HepG2 (cell line): ENCODE measurements around the gene VAV2. TPM values are rescaled to one million over a fixed set of nuclear protein-coding genes. Genes with fewer than 3 reads are reported as not detected.

Source experiments
- ARNT ChIP-seq: fragments of 450-650 bp; IDR thresholded peaks from 2 replicates; pipeline ENCODE4 v1.6.1; 2017
- ATF5 ChIP-seq: sonication (generic); formaldehyde crosslinking; IDR thresholded peaks from 2 replicates; pipeline ENCODE4 v1.4.0; 2020; ENCODE audit warnings: mild to moderate bottlenecking, low read depth, missing genetic modification reagents
- DNMT3B ChIP-seq: conservative IDR thresholded peaks from 2 replicates; pipeline ENCODE4 v1.6.1; 2016; ENCODE audit warnings: missing biosample characterization, control low read depth
- DPF2 ChIP-seq: sonication (generic); formaldehyde crosslinking; IDR thresholded peaks from 2 replicates; pipeline ENCODE4 v1.4.0; 2020; ENCODE audit warnings: mild to moderate bottlenecking, low read depth, missing genetic modification reagents, borderline replicate concordance
- E2F2 ChIP-seq: sonication (generic); formaldehyde crosslinking; IDR thresholded peaks from 2 replicates; pipeline ENCODE4 v1.4.0; 2020; ENCODE audit warnings: missing genetic modification reagents, borderline replicate concordance
- ELK4 ChIP-seq: sonication (generic); formaldehyde crosslinking; IDR thresholded peaks from 2 replicates; pipeline ENCODE4 v1.9.0; 2021; ENCODE audit warnings: missing genetic modification reagents, borderline replicate concordance
- MTA1 ChIP-seq: sonication (generic); formaldehyde crosslinking; IDR thresholded peaks from 2 replicates; pipeline ENCODE4 v1.4.0; 2020; ENCODE audit warnings: missing genetic modification reagents, mild to moderate bottlenecking, borderline replicate concordance
- MTA3 ChIP-seq: sonication (generic); formaldehyde crosslinking; IDR thresholded peaks from 2 replicates; pipeline ENCODE4 v1.4.0; 2020; ENCODE audit warnings: missing genetic modification reagents
- NFE2 ChIP-seq: sonication (generic); formaldehyde crosslinking; IDR thresholded peaks from 2 replicates; pipeline ENCODE4 v1.4.0; 2020; ENCODE audit warnings: missing genetic modification reagents
- NR3C1 ChIP-seq: sonication (generic); formaldehyde crosslinking; IDR thresholded peaks from 2 replicates; pipeline ENCODE4 v1.4.0; 2020; ENCODE audit warnings: missing genetic modification reagents
- SCMH1 ChIP-seq: sonication (generic); formaldehyde crosslinking; IDR thresholded peaks from 2 replicates; pipeline ENCODE4 v1.9.0; 2021; ENCODE audit warnings: missing genetic modification reagents, mild to moderate bottlenecking, borderline replicate concordance
- TCF7 ChIP-seq: sonication (generic); IDR thresholded peaks from 2 replicates; pipeline ENCODE4 v1.6.1; 2016; ENCODE audit warnings: antibody characterized with exemption, low read depth
- TCF7L2 ChIP-seq: IDR thresholded peaks from 2 replicates; pipeline ENCODE4 v1.6.1; 2011; ENCODE audit warnings: mild to moderate bottlenecking, low read depth, low read length, moderate library complexity
- TGIF2 ChIP-seq: IDR thresholded peaks from 2 replicates; pipeline ENCODE4 v1.6.1; 2016; ENCODE audit warnings: control low read depth, missing compliant biosample characterization
- ZNF589 ChIP-seq: sonication (generic); formaldehyde crosslinking; conservative IDR thresholded peaks from 2 replicates; pipeline ENCODE4 v1.8.0; 2022; ENCODE audit warnings: mild to moderate bottlenecking, moderate library complexity, missing genetic modification reagents
- ZNF709 ChIP-seq: sonication (generic); formaldehyde crosslinking; IDR thresholded peaks from 2 replicates; pipeline ENCODE4 v1.5.0; 2020; ENCODE audit warnings: mild to moderate bottlenecking, missing genetic modification reagents
- ZNF713 ChIP-seq: sonication (generic); formaldehyde crosslinking; IDR thresholded peaks from 2 replicates; pipeline ENCODE4 v1.4.0; 2020; ENCODE audit warnings: mild to moderate bottlenecking, missing genetic modification reagents
- ZSCAN29 ChIP-seq: sonication (generic); formaldehyde crosslinking; conservative IDR thresholded peaks from 2 replicates; pipeline ENCODE4 v1.4.0; 2020; ENCODE audit warnings: mild to moderate bottlenecking, missing genetic modification reagents
- polyA plus RNA-seq, 8 experiments: library from polyadenylated mRNA; depleted of rRNA in 3 of 8; stranded (reverse) in 7 of 8; unstranded in 1 of 8; fragments of >200 nt; fragmentation: Illumina TruSeq in 4 of 8; extraction: Trizol in 4 of 8; gene quantifications; 2 replicates each; pipeline versions ENCODE4 v1.2.1 to v1.2.3, GENCODE V29; 2011 to 2016; ENCODE audit warnings: low read depth in 4 of 8, missing spikeins in 1 of 8, mixed read lengths in 1 of 8; ENCODE audit not compliant: insufficient read depth in 1 of 8
- total RNA-seq, 5 experiments: library from RNA; depleted of rRNA; stranded (reverse); fragments of >200 nt; fragmentation: Illumina TruSeq; extraction: Trizol; gene quantifications; 2 replicates each; pipeline ENCODE4 v1.2.3, GENCODE V29; 2016; ENCODE audit warnings: low read depth in 1 of 5
- TF ChIP-seq, protein P1 (sequence below): sonication (generic); formaldehyde crosslinking; IDR thresholded peaks from 2 replicates; pipeline ENCODE4 v1.4.0; 2020; ENCODE audit warnings: missing genetic modification reagents, borderline replicate concordance
- TF ChIP-seq, protein P2 (sequence below): sonication (generic); formaldehyde crosslinking; conservative IDR thresholded peaks from 2 replicates; pipeline ENCODE4 v1.8.1; 2023; ENCODE audit warnings: missing genetic modification reagents
- TF ChIP-seq, protein P3 (sequence below): sonication (generic); formaldehyde crosslinking; IDR thresholded peaks from 2 replicates; pipeline ENCODE4 v1.4.0; 2020; ENCODE audit warnings: missing genetic modification reagents

Gene VAV2
- total and polyA plus RNA-seq, 2 of the 13 experiments (the other 11 are each of a cell fraction or from before 2014, with no cell fraction given): 22.5 to 22.9 TPM

- TF ChIP-seq TCF7L2 (no peak), MTA1 (CRISPR knock-in tag) (peak; percentile 96), DNMT3B (CRISPR knock-in tag) (no peak; the same call in 1 of the 2 replicates), ARNT (no peak), TGIF2 (CRISPR knock-in tag) (peak; percentile 94), ZSCAN29 (CRISPR knock-in tag) (no peak), NR3C1 (CRISPR knock-in tag) (no peak), NFE2 (CRISPR knock-in tag) (no peak), E2F2 (CRISPR knock-in tag) (no peak), ZNF589 (CRISPR knock-in tag) (0 out of 2 replicates have a peak, but pooled peaks have one; percentile 68), ELK4 (CRISPR knock-in tag) (no peak), ZNF709 (CRISPR knock-in tag) (no peak), SCMH1 (CRISPR knock-in tag) (no peak), TCF7 (peak; percentile 49; the same call in 1 of the 2 replicates), DPF2 (peak; percentile 38; the same call in 1 of the 2 replicates), ATF5 (CRISPR knock-in tag) (no peak), MTA3 (CRISPR knock-in tag) (no peak), ZNF713 (no peak)
- TF ChIP-seq, protein P1, sequence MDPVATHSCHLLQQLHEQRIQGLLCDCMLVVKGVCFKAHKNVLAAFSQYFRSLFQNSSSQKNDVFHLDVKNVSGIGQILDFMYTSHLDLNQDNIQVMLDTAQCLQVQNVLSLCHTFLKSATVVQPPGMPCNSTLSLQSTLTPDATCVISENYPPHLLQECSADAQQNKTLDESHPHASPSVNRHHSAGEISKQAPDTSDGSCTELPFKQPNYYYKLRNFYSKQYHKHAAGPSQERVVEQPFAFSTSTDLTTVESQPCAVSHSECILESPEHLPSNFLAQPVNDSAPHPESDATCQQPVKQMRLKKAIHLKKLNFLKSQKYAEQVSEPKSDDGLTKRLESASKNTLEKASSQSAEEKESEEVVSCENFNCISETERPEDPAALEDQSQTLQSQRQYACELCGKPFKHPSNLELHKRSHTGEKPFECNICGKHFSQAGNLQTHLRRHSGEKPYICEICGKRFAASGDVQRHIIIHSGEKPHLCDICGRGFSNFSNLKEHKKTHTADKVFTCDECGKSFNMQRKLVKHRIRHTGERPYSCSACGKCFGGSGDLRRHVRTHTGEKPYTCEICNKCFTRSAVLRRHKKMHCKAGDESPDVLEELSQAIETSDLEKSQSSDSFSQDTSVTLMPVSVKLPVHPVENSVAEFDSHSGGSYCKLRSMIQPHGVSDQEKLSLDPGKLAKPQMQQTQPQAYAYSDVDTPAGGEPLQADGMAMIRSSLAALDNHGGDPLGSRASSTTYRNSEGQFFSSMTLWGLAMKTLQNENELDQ (CRISPR knock-in tag): no peak
- TF ChIP-seq, protein P2, sequence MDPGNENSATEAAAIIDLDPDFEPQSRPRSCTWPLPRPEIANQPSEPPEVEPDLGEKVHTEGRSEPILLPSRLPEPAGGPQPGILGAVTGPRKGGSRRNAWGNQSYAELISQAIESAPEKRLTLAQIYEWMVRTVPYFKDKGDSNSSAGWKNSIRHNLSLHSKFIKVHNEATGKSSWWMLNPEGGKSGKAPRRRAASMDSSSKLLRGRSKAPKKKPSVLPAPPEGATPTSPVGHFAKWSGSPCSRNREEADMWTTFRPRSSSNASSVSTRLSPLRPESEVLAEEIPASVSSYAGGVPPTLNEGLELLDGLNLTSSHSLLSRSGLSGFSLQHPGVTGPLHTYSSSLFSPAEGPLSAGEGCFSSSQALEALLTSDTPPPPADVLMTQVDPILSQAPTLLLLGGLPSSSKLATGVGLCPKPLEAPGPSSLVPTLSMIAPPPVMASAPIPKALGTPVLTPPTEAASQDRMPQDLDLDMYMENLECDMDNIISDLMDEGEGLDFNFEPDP (CRISPR knock-in tag): no peak
- TF ChIP-seq, protein P3, sequence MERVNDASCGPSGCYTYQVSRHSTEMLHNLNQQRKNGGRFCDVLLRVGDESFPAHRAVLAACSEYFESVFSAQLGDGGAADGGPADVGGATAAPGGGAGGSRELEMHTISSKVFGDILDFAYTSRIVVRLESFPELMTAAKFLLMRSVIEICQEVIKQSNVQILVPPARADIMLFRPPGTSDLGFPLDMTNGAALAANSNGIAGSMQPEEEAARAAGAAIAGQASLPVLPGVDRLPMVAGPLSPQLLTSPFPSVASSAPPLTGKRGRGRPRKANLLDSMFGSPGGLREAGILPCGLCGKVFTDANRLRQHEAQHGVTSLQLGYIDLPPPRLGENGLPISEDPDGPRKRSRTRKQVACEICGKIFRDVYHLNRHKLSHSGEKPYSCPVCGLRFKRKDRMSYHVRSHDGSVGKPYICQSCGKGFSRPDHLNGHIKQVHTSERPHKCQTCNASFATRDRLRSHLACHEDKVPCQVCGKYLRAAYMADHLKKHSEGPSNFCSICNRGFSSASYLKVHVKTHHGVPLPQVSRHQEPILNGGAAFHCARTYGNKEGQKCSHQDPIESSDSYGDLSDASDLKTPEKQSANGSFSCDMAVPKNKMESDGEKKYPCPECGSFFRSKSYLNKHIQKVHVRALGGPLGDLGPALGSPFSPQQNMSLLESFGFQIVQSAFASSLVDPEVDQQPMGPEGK: peak; percentile 88; the same call in 1 of the 2 replicates
Observed at GRCh38 chr9:133884907-133885744, 107.0 kb downstream of the VAV2 start (continued).
